Uterus (tissue), 2 donors: ENCODE data around the gene STK32C.

Experiments
- POLR2A ChIP-seq, 2 donors: fragments of 450-650 bp; IDR thresholded peaks; one replicate each; pipeline ENCODE4 v1.6.1; 2016; ENCODE audit warnings: antibody characterized with exemption in 2 of 2, mild to moderate bottlenecking in 1 of 2, moderate library complexity in 1 of 2
- TF ChIP-seq, protein P1 (sequence below), 4 experiments: fragments of 200-600 bp in 2 of 4; fragments of 450-650 bp in 2 of 4; sonication (generic) in 2 of 4; IDR thresholded peaks; one replicate each; pipeline ENCODE4 v1.5.1; 2016 to 2019; ENCODE audit warnings: antibody characterized with exemption in 4 of 4, mild to moderate bottlenecking in 2 of 4, moderate library complexity in 1 of 4

GRCh38 chr10:132334631-132335188 is 27.0 kb upstream of the STK32C start:
- no peak for TF ChIP-seq POLR2A (IDR thresholded peaks at IDR 0.05)
- TF ChIP-seq, protein P1, sequence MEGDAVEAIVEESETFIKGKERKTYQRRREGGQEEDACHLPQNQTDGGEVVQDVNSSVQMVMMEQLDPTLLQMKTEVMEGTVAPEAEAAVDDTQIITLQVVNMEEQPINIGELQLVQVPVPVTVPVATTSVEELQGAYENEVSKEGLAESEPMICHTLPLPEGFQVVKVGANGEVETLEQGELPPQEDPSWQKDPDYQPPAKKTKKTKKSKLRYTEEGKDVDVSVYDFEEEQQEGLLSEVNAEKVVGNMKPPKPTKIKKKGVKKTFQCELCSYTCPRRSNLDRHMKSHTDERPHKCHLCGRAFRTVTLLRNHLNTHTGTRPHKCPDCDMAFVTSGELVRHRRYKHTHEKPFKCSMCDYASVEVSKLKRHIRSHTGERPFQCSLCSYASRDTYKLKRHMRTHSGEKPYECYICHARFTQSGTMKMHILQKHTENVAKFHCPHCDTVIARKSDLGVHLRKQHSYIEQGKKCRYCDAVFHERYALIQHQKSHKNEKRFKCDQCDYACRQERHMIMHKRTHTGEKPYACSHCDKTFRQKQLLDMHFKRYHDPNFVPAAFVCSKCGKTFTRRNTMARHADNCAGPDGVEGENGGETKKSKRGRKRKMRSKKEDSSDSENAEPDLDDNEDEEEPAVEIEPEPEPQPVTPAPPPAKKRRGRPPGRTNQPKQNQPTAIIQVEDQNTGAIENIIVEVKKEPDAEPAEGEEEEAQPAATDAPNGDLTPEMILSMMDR (IDR thresholded peaks at IDR 0.05): no peak
